ENCODE results near the gene HOXB3.

Gene HOXB3

GRCh38 chr17:48612456-48612853 is 22.4 kb upstream of the HOXB3 start:
- DNase-seq (ENCODE audit: low read depth in 2 of 2) = no peak

- DNase-seq (ENCODE audit: low read depth in 2 of 2) = no peak
Measured at GRCh38 chr17:48611681-48612455, 21.8 kb upstream of the HOXB3 start.

- DNase-seq (ENCODE audit: low read depth in 2 of 2) = no peak
Measured at GRCh38 chr17:48611213-48611612, 21.2 kb upstream of the HOXB3 start.

GRCh38 chr17:48610282-48611211 is 20.5 kb upstream of the HOXB3 start, which contains the start of gene HOXB7:
Gene HOXB7, minus strand, starts transcription at chr17:48611017. Its CDS starts 99 bp downstream, at chr17:48610918.
- DNase-seq (ENCODE audit: low read depth in 2 of 2) = no peak

- no peak for DNase-seq (ENCODE audit: low read depth in 2 of 2)
Measured at GRCh38 chr17:48609759-48610281, 19.8 kb upstream of the HOXB3 start.

GRCh38 chr17:48609033-48609432 is 19.0 kb upstream of the HOXB3 start:
- DNase-seq (ENCODE audit: low read depth in 2 of 2) = no peak

GRCh38 chr17:48608494-48608834 is 18.4 kb upstream of the HOXB3 start:
- DNase-seq (ENCODE audit: low read depth in 2 of 2) = no peak

GRCh38 chr17:48606892-48607614 is 17.0 kb upstream of the HOXB3 start:
- no peak for DNase-seq (ENCODE audit: low read depth in 2 of 2)

GRCh38 chr17:48605991-48606891 is 16.2 kb upstream of the HOXB3 start:
- DNase-seq (ENCODE audit: low read depth in 2 of 2) = no peak

GRCh38 chr17:48605409-48605919 is 15.4 kb upstream of the HOXB3 start:
- DNase-seq (ENCODE audit: low read depth in 2 of 2) = no peak

GRCh38 chr17:48604770-48605329 is 14.8 kb upstream of the HOXB3 start, which contains the start of gene HOXB6:
Gene HOXB6, minus strand, starts transcription at chr17:48604986. Its CDS starts 6,836 bp downstream, at chr17:48598150.
- DNase-seq (ENCODE audit: low read depth in 2 of 2) = no peak

- DNase-seq (ENCODE audit: low read depth in 2 of 2) = no peak
Measured at GRCh38 chr17:48603959-48604769, 14.1 kb upstream of the HOXB3 start.

- no peak for DNase-seq (ENCODE audit: low read depth in 2 of 2)
Measured at GRCh38 chr17:48601539-48602425, 11.7 kb upstream of the HOXB3 start.

- DNase-seq (ENCODE audit: low read depth in 2 of 2) = no peak
Measured at GRCh38 chr17:48601207-48601538, 11.1 kb upstream of the HOXB3 start.

GRCh38 chr17:48600244-48601098 is 10.4 kb upstream of the HOXB3 start:
- DNase-seq (ENCODE audit: low read depth in 2 of 2) = no peak

GRCh38 chr17:48599354-48599753 is 9.3 kb upstream of the HOXB3 start:
- DNase-seq (ENCODE audit: low read depth in 2 of 2) = no peak

GRCh38 chr17:48598736-48599135 is 8.7 kb upstream of the HOXB3 start:
- DNase-seq (ENCODE audit: low read depth in 2 of 2) = no peak
